Activated naive CD4-positive, alpha-beta T cell treated with anti-CD3 and anti-CD28 coated beads for 36 hours (primary cell): ENCODE measurements around the gene KDM4E. TPM values are rescaled to one million over a fixed set of nuclear protein-coding genes. Genes with fewer than 3 reads are reported as not detected.

Experiments used
- CTCF ChIA-PET: fragments of 350-600 bp; sonication (Branson Sonifier 250); formaldehyde crosslinking; loops from one replicate; lab custom pipeline; 2021; ENCODE audit warnings: antibody characterized with exemption; lab: Charles Lee
- DNase-seq: peaks from one replicate; pipeline ENCODE4 v3.0.0-alpha.2; 2020
- H3K27ac Mint-ChIP-seq: one replicate; pipeline ENCODE4 v1.8.0; 2021; ENCODE audit warnings: mild to moderate bottlenecking, mixed read lengths
- H3K27me3 Mint-ChIP-seq: one replicate; pipeline ENCODE4 v1.8.0; 2021; ENCODE audit warnings: low read depth, mixed read lengths
- H3K36me3 Mint-ChIP-seq: one replicate; pipeline ENCODE4 v1.8.0; 2021; ENCODE audit warnings: low read depth, mixed read lengths
- H3K4me1 Mint-ChIP-seq: one replicate; pipeline ENCODE4 v1.8.0; 2021; ENCODE audit warnings: low read depth, mixed read lengths
- H3K4me3 Mint-ChIP-seq: one replicate; pipeline ENCODE4 v1.8.0; 2021; ENCODE audit warnings: mild to moderate bottlenecking, moderate library complexity, mixed read lengths
- H3K9me3 Mint-ChIP-seq: one replicate; pipeline ENCODE4 v1.8.0; 2021; ENCODE audit warnings: mixed read lengths
- intact Hi-C: fragments of 100-400 bp; cut with micrococcal nuclease; formaldehyde crosslinking; loops from one replicate; pipeline ENCODE4 v1.15.1; 2023
- total RNA-seq, 2 experiments: library from RNA; stranded (reverse); gene quantifications; one replicate each; pipeline ENCODE4 v1.2.3, GENCODE V29; 2021

Gene KDM4E
- total RNA-seq, 2 experiments from 2014 or later: not detected

DNA sequence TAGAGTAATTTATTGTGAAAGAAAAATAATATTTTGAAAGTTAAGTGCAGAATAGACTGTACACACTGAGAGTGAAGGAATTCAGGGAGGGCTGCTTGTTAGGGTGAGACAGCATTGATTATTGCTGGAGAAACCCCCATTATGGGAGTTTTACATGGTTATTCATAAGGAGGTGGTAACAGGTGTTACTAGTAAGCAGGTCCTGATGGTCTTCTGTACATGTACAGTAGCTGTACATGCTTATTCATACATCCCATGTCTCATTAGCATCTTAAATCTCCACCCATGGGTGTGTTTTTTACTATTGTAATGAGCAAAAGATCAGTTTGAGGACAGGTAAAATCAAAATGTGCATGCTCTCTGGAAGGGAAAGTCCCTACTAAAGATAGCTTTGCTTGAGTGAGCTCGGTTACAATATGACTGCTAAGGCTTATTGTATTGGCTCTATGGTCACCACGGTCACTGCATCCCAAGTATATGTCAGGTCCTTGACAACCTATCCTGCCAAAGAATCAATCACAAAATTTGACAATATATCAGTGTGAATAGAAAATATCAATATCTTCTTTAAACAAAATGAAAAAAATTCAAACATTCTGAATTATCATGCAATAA, 30.3 kb downstream of the KDM4E start:
- no peak overlapping the region for H3K4me3 Mint-ChIP-seq
- H3K27ac Mint-ChIP-seq: no peak overlapping the region
- no peaks in the 10 kb centered on the region for H3K36me3 Mint-ChIP-seq
- H3K9me3 Mint-ChIP-seq: no peaks in the 10 kb centered on the region
- CTCF ChIA-PET: no interaction called here
- H3K4me1 Mint-ChIP-seq: no peaks in the 10 kb centered on the region
- DNase-seq: no peak
- H3K27me3 Mint-ChIP-seq: peaks cover 21% of the 10 kb centered on the region
- intact Hi-C loops: no loop called here

DNA sequence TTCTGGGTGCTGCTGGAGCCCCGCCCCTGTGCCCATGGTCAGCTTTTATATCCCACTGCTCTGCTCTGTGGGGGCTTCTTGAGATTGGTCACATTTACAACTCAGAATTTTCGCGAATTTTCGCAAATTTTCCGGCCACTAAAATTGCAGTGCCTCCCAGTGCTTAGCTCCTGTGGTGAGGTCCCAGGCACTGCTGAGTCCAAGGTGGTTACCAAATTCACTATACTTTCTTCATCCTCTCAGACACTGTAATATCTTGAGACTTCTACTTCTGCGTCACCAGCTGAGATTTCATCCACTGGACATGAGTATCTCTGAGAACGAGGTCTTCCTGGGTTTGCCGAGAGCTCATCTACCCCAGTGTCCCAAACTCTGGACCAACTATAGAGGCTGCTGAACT, 32.9 kb downstream of the KDM4E start:
- CTCF ChIA-PET: interaction anchor here (1.1 to 2.2 kb wide), 2 partner anchors 9 to 12 kb away, joined by 3 to 6 read pairs; partner anchors contain the start of gene SRSF8
- Mint-ChIP-seq H3K27ac (no peak overlapping the region), H3K27me3 (peaks cover 17% of the 10 kb centered on the region), H3K9me3 (no peaks in the 10 kb centered on the region), H3K36me3 (no peaks in the 10 kb centered on the region), H3K4me1 (no peaks in the 10 kb centered on the region), H3K4me3 (no peak overlapping the region)
- intact Hi-C loops: no loop called here
- no peak for DNase-seq

DNA sequence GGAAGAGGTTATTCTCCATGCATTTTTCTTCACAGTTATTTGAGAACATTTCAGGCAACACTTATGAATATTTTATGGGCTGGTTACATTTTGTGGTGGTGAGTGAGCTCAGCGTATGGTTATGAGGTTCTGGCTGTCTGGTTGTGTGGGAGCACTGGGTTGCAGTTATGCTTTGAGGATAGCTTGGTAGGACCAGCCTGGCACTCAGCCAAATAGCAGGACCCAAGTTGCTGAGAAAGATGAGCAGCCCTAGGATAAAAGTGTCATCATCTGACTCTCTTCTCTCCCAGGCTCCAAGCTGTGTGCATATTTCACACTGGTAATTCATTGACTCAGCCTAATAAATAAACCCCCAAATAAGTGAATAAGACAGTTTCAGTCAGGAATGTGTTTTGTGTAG, 33.6 kb downstream of the KDM4E start:
- DNase-seq: no peak
- no peaks in the 10 kb centered on the region for H3K4me1 Mint-ChIP-seq
- peaks cover 12% of the 10 kb centered on the region for H3K27me3 Mint-ChIP-seq
- no peak overlapping the region for H3K27ac Mint-ChIP-seq
- H3K36me3 Mint-ChIP-seq: no peaks in the 10 kb centered on the region
- H3K9me3 Mint-ChIP-seq: no peaks in the 10 kb centered on the region
- intact Hi-C loops: no loop called here
- H3K4me3 Mint-ChIP-seq: no peak overlapping the region
- CTCF ChIA-PET: interaction anchor here (2.2 kb wide), 1 partner anchor 8 kb away, joined by 6 read pairs; the partner anchor contains the start of gene SRSF8

DNA sequence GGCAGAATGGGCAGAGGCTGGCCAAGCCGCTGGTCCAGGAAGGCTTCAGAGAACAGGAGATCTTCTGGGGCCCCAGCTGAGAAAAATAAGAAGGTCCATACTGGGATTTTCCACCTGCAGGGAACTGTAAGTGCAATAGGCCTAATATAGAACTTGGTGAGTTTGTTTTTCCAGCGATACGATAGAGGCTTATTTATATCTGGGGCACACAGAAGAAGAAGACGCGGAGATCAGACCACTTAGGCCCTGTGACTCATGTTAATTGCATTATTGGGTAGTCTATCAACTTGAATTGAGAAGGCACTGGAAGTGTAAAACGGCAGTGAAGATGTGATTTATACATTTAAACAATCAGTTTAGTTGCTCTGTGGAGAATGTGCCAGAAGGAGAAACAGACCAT, 34.0 kb downstream of the KDM4E start:
- peaks cover 12% of the 10 kb centered on the region for H3K27me3 Mint-ChIP-seq
- DNase-seq: no peak
- H3K4me3 Mint-ChIP-seq: no peak overlapping the region
- no peaks in the 10 kb centered on the region for H3K9me3 Mint-ChIP-seq
- H3K4me1 Mint-ChIP-seq: no peaks in the 10 kb centered on the region
- intact Hi-C loops: no loop called here
- no peaks in the 10 kb centered on the region for H3K36me3 Mint-ChIP-seq
- no peak overlapping the region for H3K27ac Mint-ChIP-seq
- CTCF ChIA-PET: no interaction called here

DNA sequence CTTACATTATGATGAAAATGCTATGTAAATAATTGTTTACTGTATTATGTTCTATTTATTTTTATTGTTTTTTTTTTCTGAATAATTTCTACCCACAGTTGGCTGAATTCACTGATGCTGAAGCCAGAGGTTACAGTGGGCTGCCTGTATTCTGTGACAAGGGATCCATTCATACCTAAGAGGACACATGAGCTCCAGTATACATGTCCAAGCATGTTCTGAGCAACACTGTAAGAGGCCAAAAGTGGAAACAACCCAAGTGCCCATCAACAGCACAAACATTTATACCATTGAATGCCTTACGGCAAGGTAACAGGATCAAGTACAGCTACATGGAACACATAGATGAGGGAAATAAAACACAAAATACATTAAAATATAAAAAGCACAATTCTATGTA, 40.3 kb downstream of the KDM4E start:
- Mint-ChIP-seq H3K4me3 (no peak overlapping the region), H3K27me3 (no peaks in the 10 kb centered on the region)
- CTCF ChIA-PET: no interaction called here

DNA sequence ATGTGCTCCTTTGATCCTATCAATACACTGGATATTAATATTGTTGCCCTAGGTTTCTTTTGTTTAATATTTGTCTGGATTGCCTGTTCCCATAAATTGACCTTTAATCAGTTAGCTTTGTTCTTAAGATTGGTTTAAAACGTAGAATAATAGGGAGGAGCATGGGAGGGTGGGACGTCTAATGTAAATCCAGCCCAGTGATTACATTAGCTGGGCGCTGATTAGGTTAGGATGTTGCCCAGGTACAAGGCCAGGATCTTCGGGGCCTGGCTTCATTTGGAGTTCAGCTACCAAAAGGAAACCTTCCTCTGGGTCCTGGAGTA, 41.6 kb downstream of the KDM4E start, which contains the start of gene SRSF8:
SRSF8 (plus strand) TSS at position 204 of the 323 bp plus-strand sequence. CDS start 308 bp downstream, outside the sequence.
- Mint-ChIP-seq H3K4me3 (peak within 1 kb of the TSS; percentile 91), H3K27me3 (no peaks in the 10 kb centered on the region), H3K36me3 (peaks cover 13% of the 10 kb centered on the region), H3K27ac (peak within 1 kb of the TSS; percentile 96), H3K4me1 (peaks cover 22% of the 10 kb centered on the region), H3K9me3 (no peaks in the 10 kb centered on the region)
- CTCF ChIA-PET: interaction anchor here (1.1 to 9.4 kb wide), 15 partner anchors 9 to 639 kb away, joined by 3 to 132 read pairs (median 4); partner anchors contain the start of genes CWC15, ENDOD1 and KDM4D
- intact Hi-C loops: loop anchor here (2.0 to 5.0 kb wide), 4 partner anchors 142 to 1326 kb away; partner anchors contain the start of genes ANKRD49, FUT4, JRKL and MRE11
- DNase-seq: no peak

More for the DNA sequence above, 40.3 kb downstream of the KDM4E start:
- Mint-ChIP-seq H3K9me3 (no peaks in the 10 kb centered on the region), H3K4me1 (peaks cover 13% of the 10 kb centered on the region), H3K36me3 (peaks cover 8% of the 10 kb centered on the region), H3K27ac (no peak overlapping the region)
- no peak for DNase-seq
- intact Hi-C loops: loop anchor here (5.0 kb wide), 3 partner anchors 523 to 1327 kb away; partner anchors contain the start of genes ANKRD49, FUT4, JRKL and MRE11

DNA sequence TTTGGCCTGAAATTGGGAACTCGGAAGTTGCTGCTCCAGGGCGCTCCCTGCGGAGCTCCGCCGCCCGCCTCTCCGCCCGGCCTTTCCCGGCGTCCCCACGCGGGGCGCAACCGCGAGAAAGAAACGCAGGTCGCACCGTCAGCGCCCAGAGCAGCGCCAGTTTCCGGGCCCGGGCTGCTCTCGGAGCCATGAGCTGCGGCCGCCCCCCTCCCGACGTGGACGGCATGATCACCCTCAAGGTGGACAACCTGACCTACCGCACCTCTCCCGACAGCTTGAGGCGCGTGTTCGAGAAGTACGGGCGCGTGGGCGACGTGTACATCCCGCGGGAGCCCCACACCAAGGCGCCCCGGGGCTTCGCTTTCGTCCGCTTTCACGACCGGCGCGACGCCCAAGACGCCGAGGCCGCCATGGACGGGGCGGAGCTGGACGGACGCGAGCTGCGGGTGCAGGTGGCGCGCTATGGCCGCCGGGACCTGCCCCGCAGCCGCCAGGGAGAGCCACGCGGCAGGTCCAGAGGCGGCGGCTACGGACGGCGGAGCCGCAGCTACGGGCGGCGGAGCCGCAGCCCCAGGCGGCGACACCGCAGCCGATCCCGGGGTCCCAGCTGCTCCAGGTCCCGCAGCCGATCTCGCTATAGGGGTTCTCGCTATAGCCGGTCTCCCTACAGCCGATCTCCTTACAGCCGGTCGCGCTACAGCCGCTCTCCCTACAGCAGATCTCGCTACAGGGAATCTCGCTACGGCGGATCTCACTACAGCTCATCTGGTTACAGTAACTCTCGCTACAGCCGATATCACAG, 42.2 kb downstream of the KDM4E start:
- intact Hi-C loops: loop anchor here (2.0 to 5.0 kb wide), 4 partner anchors 142 to 1325 kb away; partner anchors contain the start of genes ANKRD49, FUT4, JRKL and MRE11
- Mint-ChIP-seq H3K9me3 (no peaks in the 10 kb centered on the region), H3K36me3 (peaks cover 13% of the 10 kb centered on the region), H3K27me3 (no peaks in the 10 kb centered on the region), H3K27ac (peak overlapping the region; percentile 96), H3K4me1 (peaks cover 23% of the 10 kb centered on the region), H3K4me3 (peak overlapping the region; percentile 91)
- peak; percentile 82 for DNase-seq
- CTCF ChIA-PET: interaction anchor here (0.5 to 9.4 kb wide), 21 partner anchors 10 to 638 kb away, joined by 3 to 132 read pairs (median 4); partner anchors contain the start of genes CWC15, ENDOD1 and KDM4D

DNA sequence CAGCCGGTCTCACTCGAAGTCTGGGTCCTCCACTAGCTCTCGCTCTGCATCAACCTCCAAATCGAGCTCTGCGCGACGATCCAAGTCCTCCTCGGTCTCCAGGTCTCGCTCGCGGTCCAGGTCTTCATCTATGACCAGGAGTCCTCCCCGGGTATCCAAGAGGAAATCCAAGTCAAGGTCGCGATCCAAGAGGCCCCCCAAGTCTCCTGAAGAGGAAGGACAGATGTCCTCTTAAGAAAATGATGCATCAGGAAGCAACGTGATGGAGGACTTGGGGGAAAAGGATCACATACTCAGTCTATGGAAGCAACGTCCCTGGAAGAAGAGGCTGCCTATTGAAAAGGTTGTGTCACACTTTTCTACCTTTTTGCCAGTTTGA, 42.8 kb downstream of the KDM4E start:
- intact Hi-C loops: loop anchor here (1.0 to 5.0 kb wide), 14 partner anchors 16 to 1324 kb away; partner anchors contain the start of genes ANKRD49, CWC15, FAM76B and FUT4
- Mint-ChIP-seq H3K27me3 (no peaks in the 10 kb centered on the region), H3K4me3 (peak overlapping the region; percentile 91), H3K4me1 (peaks cover 24% of the 10 kb centered on the region), H3K9me3 (no peaks in the 10 kb centered on the region), H3K27ac (peak overlapping the region; percentile 96), H3K36me3 (peaks cover 13% of the 10 kb centered on the region)
- peak; percentile 53 for DNase-seq
- CTCF ChIA-PET: interaction anchor here (0.5 to 9.4 kb wide), 18 partner anchors 10 to 638 kb away, joined by 3 to 132 read pairs (median 4); partner anchors contain the start of genes CWC15, ENDOD1 and KDM4D

DNA sequence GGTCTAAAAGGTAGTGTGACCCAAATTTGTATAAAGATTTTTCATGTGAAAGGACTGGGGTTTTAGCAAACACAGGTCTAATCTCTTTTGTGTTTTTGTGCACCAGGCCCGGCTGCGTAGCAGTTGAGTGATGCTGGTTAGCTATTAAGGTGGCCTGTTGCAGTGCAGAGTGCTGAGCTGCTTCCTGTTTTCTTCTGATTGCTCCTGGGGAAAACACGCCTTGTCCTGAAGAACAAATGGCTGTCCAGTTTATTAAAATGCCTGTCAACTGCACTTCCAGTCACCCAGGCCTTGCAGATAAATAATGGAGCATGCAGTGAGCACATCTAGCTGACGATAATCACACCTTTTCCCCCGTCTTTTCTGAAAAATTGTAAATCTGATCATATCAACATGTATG, 43.5 kb downstream of the KDM4E start:
- no peaks in the 10 kb centered on the region for H3K9me3 Mint-ChIP-seq
- intact Hi-C loops: loop anchor here (1.0 to 5.0 kb wide), 13 partner anchors 16 to 1324 kb away; partner anchors contain the start of genes ANKRD49, CWC15, FAM76B and FUT4
- H3K4me3 Mint-ChIP-seq: peak overlapping the region; percentile 91
- peak; percentile 88 for DNase-seq
- H3K36me3 Mint-ChIP-seq: peaks cover 13% of the 10 kb centered on the region
- no peaks in the 10 kb centered on the region for H3K27me3 Mint-ChIP-seq
- CTCF ChIA-PET: interaction anchor here (0.6 to 9.4 kb wide), 9 partner anchors 11 to 1312 kb away, joined by 3 to 132 read pairs (median 7); partner anchors contain the start of gene ENDOD1
- H3K27ac Mint-ChIP-seq: peak overlapping the region; percentile 96
- peaks cover 24% of the 10 kb centered on the region for H3K4me1 Mint-ChIP-seq

DNA sequence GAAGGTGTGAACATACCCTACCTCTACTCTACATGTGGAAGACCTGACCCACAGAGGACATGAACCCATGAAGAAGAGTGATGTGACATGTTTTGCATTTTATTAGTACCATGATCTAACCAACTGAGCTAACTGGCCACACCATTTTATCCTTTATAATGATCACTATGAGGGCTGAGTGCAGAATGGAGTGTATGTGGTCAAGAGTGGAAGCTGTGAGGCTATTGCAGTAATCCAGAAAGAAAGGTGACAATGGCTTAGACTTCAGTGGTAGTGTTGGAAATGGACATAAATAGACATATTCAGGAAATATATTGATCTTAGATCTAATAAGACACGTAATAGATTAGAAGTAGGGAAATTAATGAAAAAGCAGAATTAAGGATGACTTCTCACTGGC, 45.4 kb downstream of the KDM4E start:
- no peaks in the 10 kb centered on the region for H3K9me3 Mint-ChIP-seq
- H3K4me1 Mint-ChIP-seq: peaks cover 24% of the 10 kb centered on the region
- no peak overlapping the region for H3K4me3 Mint-ChIP-seq
- no peak overlapping the region for H3K27ac Mint-ChIP-seq
- no peak for DNase-seq
- H3K36me3 Mint-ChIP-seq: peaks cover 13% of the 10 kb centered on the region
- CTCF ChIA-PET: interaction anchor here (0.6 to 9.4 kb wide), 14 partner anchors 9 to 1004 kb away, joined by 3 to 132 read pairs (median 4); partner anchors contain the start of gene ENDOD1
- intact Hi-C loops: no loop called here
- H3K27me3 Mint-ChIP-seq: no peaks in the 10 kb centered on the region

DNA sequence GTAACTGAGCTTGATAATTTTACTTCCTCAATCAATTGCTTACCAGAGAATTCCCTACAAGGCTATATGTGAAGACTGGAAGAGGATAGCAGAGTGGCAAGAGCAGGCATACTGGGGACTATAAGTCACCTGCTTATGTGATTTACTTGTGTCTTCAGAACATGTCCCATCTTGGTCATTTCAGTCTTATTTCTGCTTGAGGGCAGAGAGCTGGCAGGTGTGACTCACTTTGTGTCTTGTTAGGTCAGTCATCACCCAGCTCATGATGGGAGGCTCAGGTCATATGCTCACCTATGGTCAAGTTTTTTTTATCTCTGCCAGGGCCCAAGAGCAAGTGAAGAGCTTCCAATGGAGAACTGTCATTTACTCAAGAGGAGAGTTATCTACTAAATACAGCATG, 47.9 kb downstream of the KDM4E start:
- DNase-seq: no peak
- Mint-ChIP-seq H3K9me3 (no peaks in the 10 kb centered on the region), H3K36me3 (peaks cover 12% of the 10 kb centered on the region), H3K27me3 (no peaks in the 10 kb centered on the region), H3K27ac (no peak overlapping the region), H3K4me1 (peaks cover 23% of the 10 kb centered on the region), H3K4me3 (no peak overlapping the region)
- intact Hi-C loops: no loop called here
- CTCF ChIA-PET: interaction anchor here (1.5 to 9.4 kb wide), 4 partner anchors 19 to 80 kb away, joined by 3 to 132 read pairs (median 26); partner anchors contain the start of gene ENDOD1
